GM19452 (cell line): Measurements from ENCODE around the gene NCCRP1.
"Not testable (repeated sequence)": the region's sequence is repeated elsewhere in the genome, so short reads cannot be mapped to it uniquely, and the experiment has no call there.

ENCODE experiments used
- ATAC-seq: cut with Tn5 transposase; IDR thresholded peaks from one replicate; pipeline ENCODE4 v1.9.1; 2021; ENCODE audit not compliant: unreplicated experiment

The NCCRP1 gene

DNA sequence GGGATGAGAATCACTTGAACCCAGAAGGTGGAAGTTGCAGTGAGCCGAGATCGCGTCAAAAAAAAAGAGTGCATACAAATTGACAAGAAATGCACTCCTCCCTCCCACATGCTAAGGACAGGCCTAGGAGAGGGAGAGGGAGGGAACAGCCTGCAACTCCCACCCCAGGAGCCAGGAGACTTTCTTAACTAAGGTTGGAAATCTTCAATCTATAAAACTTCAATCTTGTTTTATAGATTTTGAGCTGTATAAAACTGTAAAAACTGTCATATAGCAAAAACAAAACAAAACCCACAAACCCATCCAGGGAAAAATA, 8.6 kb downstream of the NCCRP1 start:
- ATAC-seq: no peak

- no peak for ATAC-seq
These were observed 9.4 kb downstream of the NCCRP1 start for GRCh38 chr19:39206122-39206521.

GRCh38 chr19:39207293-39207836, 10.6 kb downstream of the NCCRP1 start:
- no peak for ATAC-seq

GRCh38 chr19:39208175-39208795, 11.5 kb downstream of the NCCRP1 start:
- ATAC-seq: no peak

DNA sequence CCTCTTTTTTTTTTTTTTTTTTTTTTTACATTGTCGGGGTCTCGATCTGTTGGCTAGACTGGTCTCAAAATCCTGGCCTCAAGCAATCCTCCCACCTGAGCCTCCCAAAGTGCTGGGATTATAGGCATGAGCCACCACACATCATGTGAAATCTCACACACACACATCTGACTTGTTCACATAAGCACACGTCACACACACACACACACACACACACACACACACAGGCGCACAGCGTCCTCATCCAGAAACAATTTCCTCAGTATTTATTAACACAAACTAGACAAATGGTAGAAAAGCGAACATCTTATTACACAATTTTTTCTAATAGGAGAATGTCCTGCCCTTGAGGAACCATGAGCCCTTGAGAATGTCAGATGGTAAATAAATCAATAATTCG, 12.4 kb downstream of the NCCRP1 start:
- no peak for ATAC-seq

DNA sequence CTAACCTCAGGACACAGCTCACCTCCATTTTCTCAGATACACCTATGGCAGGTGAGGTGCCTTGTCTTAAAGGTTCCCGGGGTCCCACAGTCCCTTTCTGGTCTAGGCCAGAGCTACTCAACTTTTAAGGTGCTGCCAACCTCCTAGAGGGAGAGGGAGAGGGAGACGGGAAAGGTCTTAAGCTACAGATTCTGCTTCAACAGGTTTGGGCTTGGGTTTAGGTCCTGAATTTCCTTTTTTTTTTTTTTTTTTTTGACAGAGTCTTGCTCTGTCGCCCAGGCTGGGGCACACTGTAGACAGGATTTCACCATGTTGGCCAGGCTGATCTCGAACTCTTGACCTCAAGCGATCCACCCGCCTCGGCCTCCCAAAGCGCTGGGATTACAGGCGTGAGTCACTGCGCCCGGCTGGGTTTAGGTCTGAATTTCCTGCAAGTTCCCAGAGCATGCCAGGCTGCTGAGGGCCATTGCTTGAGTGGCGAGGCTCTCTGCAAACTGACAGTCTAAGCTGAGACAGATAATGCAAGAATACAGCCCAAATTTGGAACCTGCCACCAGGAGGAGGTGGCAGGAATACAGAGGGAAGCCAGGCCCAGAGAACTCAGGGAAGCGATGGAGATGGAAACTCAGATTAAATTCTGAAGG, 15.1 kb downstream of the NCCRP1 start:
- no peak for ATAC-seq

DNA sequence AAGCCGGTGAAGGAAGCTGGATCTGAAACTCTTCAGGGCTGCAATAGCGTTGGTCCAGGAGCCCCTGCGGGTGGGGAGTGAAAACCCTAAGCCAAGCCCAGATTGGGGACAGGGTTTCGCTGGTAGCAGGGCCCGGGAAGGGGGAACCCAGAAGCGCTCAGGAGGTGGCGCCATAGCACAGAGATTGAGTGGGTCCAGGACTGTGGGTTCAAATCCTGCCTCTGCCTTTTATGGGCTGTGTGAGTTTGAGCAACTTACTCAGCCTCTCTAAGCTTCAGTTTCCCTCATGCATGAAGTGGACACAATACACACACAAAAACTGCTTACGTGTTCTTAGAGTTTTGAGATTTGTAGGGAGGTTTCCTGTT, 15.6 kb downstream of the NCCRP1 start:
- no peak for ATAC-seq

DNA sequence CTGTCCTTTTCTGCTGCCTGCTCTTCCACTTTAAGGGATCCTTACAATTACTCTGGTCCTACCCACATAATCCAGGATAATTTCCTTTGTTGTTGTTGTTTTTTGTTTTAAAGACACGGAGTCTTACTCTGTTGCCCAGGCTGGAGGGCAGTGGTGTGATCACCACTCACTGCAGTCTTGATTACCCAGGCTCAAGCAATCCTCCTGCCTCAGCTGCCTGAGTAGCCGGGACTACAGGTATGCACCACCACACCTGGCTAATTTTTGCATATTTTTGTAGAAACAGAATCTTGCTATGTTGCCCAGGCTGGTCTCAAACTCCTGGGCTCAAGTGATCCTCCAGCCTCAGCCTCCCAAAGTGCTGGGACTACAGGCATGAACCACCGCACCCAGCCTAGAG, 18.6 kb downstream of the NCCRP1 start:
- ATAC-seq: not testable (repeated sequence)

GRCh38 chr19:39217094-39217493, 20.3 kb downstream of the NCCRP1 start:
- no peak for ATAC-seq

DNA sequence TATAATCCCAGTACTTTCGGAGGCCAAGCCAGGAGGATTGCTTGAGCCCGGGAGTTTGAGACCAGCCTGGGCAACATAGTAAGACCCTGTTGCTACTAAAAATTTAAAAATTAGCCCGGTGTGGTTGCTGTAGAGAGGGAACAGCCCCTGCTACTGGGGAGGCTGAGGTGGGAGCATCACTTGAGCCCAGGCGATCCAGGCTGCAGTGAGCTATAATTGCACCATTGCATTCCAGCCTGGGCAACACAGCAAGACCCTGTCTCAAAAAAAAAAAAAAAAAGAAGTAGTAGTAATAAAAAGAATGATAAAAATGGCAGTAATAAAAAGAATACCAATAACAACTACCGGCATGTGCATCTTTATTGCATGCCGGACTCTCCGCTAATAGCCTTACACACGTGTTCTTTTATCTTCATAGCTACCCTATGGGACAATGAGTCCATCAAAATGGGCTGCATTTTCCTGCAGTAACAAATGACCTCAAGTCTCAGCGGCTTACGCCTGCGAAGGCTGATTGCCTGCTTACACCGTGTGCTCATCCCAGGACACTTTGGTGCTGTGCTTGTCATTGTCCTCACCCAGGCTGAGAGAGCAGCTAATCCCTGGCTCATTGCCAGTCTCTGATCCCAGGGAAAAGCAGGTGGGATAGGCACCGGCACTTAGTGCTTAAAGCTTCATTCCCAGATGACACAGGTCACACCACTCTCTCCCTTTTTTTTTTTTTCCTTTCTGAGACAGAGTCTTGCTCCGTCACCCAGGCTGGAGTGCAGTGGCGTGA, 21.7 kb downstream of the NCCRP1 start:
- no peak for ATAC-seq

DNA sequence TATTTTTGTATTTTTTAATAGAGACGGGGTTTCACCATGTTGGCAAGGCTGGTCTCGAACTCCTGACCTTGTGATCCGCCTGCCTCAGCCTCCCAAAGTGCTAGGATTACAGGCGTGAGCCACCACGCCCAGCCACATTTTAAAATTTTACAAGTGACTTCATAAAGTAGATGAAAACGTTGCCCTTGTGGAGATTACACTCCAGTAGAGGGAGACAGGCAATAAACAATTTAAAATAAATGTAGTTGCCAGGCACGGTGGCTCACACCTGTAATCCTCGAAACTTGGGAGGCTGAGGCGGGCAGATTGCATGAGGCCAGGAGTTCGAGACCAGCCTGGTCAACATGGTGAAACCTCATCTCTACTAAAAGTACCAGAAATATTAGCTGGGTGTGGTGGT, 22.3 kb downstream of the NCCRP1 start:
- not testable (repeated sequence) for ATAC-seq

GRCh38 chr19:39223703-39224279, 27.0 kb downstream of the NCCRP1 start:
- ATAC-seq: no peak

- no peak for ATAC-seq
These were observed 28.1 kb downstream of the NCCRP1 start for GRCh38 chr19:39224910-39225309.

DNA sequence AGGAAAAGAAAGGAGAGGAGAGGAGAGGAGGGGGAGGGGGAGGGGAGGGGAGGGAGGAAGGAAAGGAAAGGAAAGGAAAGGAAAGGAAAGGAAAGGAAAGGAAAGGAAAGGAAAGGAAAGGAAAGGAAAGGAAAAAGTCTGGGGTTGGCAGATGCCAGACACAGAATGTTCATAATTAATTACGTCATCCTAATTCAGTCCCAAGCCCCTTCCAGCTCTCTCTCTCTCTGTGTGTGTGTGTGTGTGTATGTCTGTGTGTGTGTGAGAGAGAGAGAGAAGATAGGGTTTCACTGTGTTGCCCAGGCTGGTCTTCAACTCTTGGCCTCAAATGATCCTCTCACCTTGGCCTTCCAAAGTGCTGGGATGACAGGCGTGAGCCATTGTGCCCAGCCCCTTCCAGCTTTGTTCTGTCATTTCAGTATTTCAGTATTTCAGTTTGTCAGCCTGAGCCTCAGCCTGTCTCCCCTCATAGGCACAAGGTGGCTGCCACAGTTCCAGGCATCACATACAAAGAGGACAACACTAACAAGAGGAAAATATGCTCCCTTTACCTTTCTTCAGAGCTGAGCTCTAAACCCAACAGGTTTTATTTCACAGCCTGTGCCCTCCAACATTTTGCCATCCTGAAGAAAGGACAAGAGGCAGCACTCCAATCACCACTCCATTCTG, 33.5 kb downstream of the NCCRP1 start:
- ATAC-seq: no peak

- ATAC-seq: no peak
These were observed 35.9 kb downstream of the NCCRP1 start for GRCh38 chr19:39232708-39233107.

DNA sequence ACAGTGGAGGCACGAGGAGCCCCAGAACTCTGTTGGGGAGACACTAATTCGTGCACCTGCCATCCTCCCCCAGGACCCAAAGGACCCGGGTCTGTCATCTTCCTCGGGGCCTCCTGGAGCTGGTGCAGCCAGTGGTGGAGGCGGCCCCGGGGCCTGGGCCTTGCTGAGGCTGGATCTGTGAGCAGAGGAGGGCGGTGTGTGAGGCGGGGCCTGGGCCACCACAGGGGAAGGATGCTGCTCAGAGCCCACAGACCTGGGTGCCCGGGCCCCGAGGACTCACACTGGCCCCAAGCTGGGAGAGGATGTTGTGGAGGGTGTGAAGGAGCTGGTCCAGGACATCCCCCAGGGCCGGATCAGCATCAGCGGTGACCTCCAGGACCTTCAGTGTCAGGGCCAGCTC, 39.8 kb downstream of the NCCRP1 start:
- ATAC-seq: no peak

- no peak for ATAC-seq
These were observed 40.7 kb downstream of the NCCRP1 start for GRCh38 chr19:39237200-39238184.

GRCh38 chr19:39238209-39238608, 41.4 kb downstream of the NCCRP1 start:
- no peak for ATAC-seq

GRCh38 chr19:39238944-39239343, 42.2 kb downstream of the NCCRP1 start:
- ATAC-seq: no peak

DNA sequence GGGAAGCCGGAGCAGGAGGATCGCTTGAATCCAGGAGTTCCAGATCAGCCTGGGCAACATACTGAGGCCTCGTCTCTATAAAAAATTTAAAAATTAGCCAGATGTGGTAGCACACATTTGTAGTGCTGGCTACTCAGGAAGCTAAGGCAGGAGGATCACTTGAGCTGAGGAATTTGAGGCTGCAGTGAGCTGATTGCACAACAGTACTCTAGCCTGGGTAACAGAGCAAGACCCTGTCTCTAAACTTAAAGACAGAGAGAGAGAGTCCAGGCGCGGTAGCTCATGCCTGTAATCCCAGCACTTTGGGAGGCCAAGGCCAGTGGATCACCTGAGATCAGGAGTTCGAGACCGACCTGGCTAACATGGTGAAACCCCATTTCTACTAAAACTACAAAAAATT, 43.7 kb downstream of the NCCRP1 start:
- ATAC-seq: no peak
